ENCODE results near the gene SORL1-AS1.

The SORL1-AS1 gene

GRCh38 chr11:121451178-121451985 is 1.4 kb downstream of the SORL1-AS1 start:
- no peak for DNase-seq

GRCh38 chr11:121450401-121450800 is 2.4 kb downstream of the SORL1-AS1 start:
- DNase-seq, result no peak

DNA sequence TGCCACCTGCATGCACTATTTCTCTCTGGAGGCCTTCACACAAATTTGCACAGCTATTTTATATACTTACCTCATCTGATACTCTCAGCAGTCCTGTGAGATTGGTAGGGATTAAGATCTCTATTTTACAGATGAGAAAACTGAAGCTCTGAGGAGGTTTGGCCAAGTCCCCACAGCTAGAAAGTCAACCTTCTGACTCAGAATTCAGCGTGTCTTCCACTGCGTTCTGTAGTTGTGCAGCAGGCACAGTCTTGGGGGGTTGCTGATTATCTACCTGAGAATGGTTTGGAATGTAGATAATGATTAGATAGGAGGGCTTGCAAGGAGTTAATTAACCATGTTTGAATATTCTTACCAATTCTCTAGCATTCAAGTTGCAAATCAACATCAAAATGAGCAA is 3.1 kb downstream of the SORL1-AS1 start:
- no peak for DNase-seq

GRCh38 chr11:121449123-121449522 is 3.6 kb downstream of the SORL1-AS1 start:
- no peak for DNase-seq

- DNase-seq, result no peak
Observed at GRCh38 chr11:121448431-121448941, 4.3 kb downstream of the SORL1-AS1 start.

GRCh38 chr11:121448011-121448410 is 4.8 kb downstream of the SORL1-AS1 start:
- no peak for DNase-seq

GRCh38 chr11:121446752-121447156 is 6.0 kb downstream of the SORL1-AS1 start:
- DNase-seq, result peak in 2 of 3 experiments; percentile 24 to 73

GRCh38 chr11:121445071-121445768 is 7.5 kb downstream of the SORL1-AS1 start:
- DNase-seq, result no peak

DNA sequence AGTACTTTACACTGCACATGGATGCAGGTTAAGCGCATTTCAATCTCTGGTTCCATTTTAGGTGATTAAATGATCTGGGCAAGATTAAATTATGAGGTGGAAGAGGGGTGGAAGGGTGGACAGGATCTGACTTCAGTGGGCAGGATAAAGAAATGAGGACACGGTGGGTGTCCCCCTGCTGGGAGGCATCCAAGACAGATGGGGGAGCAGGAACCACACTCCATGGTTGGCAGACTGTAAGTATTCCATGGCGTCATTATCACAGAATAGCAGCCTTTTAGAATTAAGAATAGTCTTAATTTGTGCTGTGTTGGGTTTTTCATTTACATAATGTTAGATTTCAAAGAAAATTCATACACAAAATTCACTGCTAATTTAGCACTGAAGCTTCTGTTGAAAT is 8.2 kb downstream of the SORL1-AS1 start:
- DNase-seq, result no peak

DNA sequence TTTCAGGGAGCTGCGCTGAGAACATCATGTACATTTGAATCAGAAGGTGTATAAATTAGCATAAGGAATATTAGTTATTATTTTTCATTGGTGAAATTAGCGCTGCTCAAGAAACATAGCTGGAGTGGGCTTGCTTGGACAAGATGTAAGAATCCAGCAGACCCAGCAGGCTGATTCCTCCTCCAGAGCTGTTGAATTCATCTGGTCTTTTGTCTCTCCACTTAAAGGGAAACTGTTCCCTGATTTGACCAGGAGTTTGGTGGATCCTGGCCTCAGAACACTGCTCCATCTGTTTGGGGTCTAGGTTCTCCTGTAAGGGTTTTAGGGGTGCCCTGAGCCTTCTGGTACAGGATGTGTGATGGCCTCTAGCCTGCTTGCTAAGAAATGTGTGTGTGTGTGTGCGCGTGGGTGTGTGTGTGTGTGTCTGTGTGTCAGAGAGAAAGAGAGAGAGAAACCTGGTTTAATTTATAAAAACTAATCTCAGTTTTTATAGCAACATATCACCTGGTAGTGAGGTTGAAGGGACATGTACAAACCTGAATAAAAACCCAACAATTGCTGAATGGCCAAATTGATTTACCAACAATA is 9.0 kb downstream of the SORL1-AS1 start:
- DNase-seq, result no peak

DNA sequence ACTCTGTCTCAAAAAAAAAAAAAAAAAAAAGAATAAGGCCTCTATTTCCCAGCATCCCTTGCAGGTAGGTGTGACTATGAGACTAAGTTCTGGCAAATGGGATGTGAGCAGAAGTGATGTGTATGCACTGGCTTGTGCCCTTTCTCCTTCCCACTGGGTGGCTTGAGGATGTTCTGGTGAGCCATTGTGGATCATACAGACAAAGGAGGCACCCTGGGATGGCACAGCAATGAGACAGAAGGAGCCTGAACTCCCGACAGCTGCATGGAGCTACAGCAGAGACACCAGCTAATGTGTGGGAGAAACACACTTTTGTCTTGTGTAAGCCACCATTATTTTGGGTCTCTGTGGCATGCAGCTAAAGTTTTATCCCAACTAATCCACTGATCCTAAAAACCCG is 11.2 kb downstream of the SORL1-AS1 start:
- DNase-seq, result no peak

GRCh38 chr11:121439759-121440158 is 13.0 kb downstream of the SORL1-AS1 start:
- no peak for DNase-seq

DNA sequence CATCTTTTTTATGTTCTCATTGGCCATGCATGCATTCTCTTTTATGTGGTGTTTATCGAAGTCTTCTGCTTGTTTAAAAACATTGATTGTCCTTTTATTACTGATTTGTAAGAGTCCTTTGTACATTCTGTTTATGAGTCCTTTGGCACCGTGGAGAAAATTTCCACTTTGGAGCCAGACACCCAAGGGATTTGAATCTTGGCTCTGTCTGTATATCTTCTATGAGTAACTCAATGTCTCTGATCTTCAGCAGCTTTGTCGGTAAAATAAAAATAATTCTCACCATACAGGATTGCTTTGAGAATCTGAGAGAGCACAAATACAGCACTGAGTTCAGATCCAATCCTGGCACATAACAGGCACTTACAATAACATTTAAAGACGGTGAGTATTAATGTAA is 13.4 kb downstream of the SORL1-AS1 start:
- DNase-seq, result no peak

- DNase-seq, result no peak
Observed at GRCh38 chr11:121437686-121438078, 15.1 kb downstream of the SORL1-AS1 start.

DNA sequence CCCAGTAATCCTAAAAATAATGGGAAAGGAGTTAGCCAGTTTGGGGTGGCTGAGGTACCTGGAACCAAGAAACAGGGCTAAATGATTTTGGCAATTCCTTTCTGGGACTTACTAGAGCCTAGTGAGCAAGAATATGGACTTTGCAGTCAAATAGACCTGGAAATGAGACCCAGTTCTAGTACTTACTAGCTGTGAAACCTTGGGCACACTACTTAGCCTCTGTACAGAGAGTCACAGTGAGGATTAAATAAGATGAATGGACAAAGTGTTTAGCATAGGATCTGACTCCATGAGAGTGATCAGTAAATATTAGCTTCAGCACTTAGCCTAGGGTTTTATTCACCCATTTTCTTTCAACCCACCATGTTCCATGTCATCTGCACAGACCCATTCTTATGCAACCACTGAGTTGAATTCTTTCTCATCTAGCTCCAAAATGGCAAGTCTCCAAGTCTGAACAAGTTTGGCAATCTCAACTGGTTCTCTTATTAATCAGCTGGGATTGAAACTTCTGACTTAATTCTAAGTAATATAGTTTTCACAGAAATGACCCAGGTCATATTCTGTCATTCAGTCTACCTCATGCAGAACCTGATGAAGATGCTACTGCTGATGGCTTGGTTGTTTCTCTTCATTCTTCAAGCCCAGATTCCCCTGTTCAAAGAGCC is 15.6 kb downstream of the SORL1-AS1 start:
- no peak for DNase-seq

DNA sequence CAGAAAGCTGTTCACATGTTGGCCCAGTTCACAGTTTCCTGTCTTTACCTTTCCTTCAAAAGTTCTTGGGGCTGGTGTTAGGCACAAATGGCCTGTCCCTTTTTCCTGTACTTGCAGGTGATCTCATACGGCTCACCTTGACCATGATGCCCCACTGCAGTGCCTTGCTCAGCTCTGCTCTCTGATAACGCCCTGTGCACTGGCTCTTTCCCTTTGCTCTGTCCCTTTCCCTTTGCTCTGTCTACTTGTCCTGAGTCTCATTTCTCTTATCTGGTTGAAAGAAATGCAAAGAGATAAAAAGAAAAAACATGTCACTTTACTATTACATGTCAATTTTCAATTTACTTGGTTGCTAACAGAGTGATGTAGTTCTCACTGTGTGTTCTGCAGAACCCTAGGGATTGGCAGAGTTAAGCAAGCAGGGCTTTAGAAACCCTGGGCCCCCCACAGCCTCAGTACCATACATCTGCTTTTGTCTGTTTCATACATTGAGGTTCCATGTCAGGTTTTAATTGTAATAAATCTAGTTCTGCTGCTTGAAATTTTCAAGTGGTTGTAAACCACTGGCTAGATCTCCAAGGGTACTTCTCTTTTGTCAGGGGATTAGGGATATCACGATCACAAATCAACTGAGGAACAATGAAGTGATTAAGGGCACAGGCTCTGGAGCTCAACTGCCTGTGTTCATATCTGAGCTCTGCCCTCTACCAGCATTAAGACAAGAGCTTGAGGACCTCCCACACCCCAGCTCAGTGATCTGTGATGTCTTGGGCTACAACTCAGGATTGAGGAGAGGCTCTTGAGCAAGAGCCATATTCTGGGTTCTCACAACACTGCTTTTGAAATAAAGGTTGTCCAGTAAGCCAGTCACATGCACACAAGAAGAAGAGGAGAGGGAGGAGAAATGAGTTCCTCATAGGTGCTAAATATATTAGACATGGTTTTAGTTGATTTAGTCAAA is 16.9 kb downstream of the SORL1-AS1 start:
- DNase-seq, result peak in 2 of 3 experiments; percentile 44 to 77

DNA sequence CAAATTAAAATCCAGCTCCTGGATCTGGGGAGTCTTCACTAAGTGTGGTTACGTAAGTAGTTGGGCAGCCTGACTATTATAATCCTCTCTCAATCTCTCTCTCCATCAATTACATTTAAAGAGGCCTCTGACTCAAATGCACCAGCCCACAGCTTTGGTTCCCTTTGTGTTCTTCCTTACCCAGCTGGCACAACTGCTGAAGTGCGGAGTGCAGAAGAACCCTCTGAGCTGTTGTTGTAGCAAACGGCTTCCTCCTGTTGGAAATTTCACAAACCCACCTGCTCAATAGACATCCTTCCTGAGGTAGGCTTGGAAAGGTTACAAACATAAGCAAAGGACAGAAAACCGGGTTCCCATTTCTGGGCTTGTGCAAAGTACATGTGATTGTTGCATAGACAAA is 17.6 kb downstream of the SORL1-AS1 start:
- peak in 2 of 3 experiments; percentile 9 to 34 for DNase-seq

- no peak for DNase-seq
Observed at GRCh38 chr11:121431820-121432526, 20.8 kb downstream of the SORL1-AS1 start.

DNA sequence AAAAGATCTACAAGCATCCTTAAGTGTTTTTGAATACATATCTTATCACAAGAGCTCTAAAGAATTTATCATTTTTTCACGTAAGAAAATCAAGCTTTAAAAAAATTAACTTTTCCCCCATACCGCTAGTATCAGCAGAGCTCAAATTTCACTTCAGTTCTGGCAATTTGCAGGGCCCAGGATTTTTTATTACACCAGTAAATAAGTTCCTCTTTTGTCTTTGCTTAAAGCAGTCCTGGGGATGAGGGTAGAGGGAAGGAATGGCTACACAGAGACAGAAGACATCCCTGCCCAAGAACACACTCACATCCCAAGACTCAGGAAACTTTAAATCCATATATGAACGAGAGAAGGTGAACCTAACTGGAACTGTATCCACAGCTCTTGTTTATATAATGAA is 23.2 kb downstream of the SORL1-AS1 start:
- DNase-seq, result no peak

GRCh38 chr11:121427400-121427744 is 25.4 kb downstream of the SORL1-AS1 start:
- DNase-seq, result no peak
